ENCODE data around the gene L1CAM. TPM values are rescaled to one million over a fixed set of nuclear protein-coding genes. Genes with fewer than 3 reads are reported as not detected.

Gene L1CAM
- total RNA-seq, 8 experiments from 2014 or later, result 0.87 to 147 (median 96.4) TPM

DNA sequence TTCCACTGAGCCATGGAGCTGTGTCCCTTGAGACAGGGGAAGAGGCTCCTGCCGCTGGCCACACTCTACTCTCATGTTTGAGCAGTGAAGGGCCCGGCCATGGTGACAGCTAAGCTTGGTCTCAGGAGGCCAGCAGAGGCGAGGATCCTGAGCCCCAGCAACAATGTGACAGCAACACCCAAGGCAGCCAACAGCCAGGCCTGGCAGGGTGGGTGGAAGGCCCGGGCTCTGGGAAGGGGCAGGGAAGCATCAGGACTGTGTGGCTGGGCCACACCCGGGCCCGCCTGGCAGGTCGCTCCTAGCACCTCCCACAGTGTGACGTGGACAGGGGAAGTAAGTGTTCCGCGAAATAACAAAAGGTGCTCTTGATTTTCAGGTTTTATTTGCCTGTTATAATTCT, 24.8 kb downstream of the L1CAM start:
- Histone ChIP-seq H3K27ac (no peak overlapping the region), H3K4me1 (replicated peaks in 1 of 2) (no peaks in the 10 kb centered on the region), H3K4me3 (no peak overlapping the region)
- 45 to 100% methylated on average over 2 to 8 of the region's 10 CpGs; no CpG with 5 or more reads in 8 of the 10 experiments for WGBS, 10 experiments
- in situ Hi-C loops (cut with MboI; ENCODE audit: low pct_unique_long_range_greater_than_20kb in 2 of 9, low sequenced_read_pairs in 9 of 9, unreplicated experiment in 9 of 9), result no loop called here
- peak in 1 of 8 experiments; percentile 24 for ATAC-seq (replicated peaks in 6 of 8)

DNA sequence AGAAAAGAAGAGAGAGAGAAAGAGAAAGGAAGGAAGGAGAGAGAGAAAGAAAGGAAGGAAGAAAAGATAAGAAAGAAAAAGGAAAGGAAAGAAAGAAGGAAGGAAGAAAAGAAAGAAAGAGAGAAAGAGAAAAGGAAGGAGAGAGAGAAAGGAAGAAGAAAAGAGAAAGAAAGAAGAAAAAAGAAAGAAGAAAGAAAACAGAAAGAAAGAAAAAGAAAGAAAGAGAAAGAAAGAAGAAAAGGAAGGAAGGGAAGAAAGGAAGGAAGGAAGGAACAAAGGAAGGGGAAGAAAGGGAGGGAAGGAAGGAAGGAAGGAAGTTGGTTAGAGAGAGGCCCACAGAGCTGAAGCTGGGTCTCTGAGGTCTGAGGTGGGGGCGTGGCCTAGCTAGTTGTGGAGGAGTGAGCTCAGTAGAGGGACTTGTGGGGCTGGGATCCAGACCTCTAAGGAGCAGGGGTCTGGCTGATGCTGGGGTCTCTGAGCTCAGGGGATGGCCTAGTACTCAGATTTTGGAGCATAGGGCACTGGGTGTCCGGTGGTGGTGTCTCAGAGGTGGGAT, 28.5 kb downstream of the L1CAM start:
- WGBS, 10 experiments, result 0 to 41% (median 11%) methylated on average over 1 to 2 of the region's 2 CpGs; no CpG with 5 or more reads in 5 of the 10 experiments
- Histone ChIP-seq H3K4me3 (no peak overlapping the region), H3K4me1 (replicated peaks in 1 of 2) (peaks cover 0 to 3% of the 10 kb centered on the region in 2 donors), H3K27ac (no peak overlapping the region)
- in situ Hi-C loops (cut with MboI; ENCODE audit: low pct_unique_long_range_greater_than_20kb in 2 of 9, low sequenced_read_pairs in 9 of 9, unreplicated experiment in 9 of 9), result no loop called here
- no peak for ATAC-seq (replicated peaks in 6 of 8)

DNA sequence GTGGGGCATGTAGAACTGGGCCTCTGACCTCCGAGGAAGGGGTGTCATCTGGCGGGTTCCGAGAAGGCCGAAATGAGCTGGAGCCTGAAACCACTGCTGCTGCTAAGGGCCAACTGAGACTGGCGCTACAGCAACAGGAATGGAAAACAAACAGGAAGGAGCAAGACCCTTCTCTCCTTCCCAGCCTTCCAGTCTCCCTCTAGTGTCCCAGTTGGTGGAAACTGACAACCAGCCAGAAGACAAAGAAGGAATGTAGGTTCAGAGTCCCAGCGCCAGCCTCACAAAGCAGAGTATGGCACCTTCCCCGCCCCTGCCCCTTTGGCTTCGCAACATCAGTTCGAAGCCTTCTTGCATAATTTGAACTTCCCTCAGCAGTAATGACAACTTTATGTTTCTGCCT, 31.3 kb downstream of the L1CAM start:
- Histone ChIP-seq H3K4me1 (replicated peaks in 1 of 2) (peaks cover 0 to 3% of the 10 kb centered on the region in 2 donors), H3K27ac (no peak overlapping the region), H3K4me3 (no peak overlapping the region)
- no peak for ATAC-seq (replicated peaks in 6 of 8)
- WGBS, 10 experiments, result 0 to 94% (median 66%) methylated on average over 2 to 3 of the region's 9 CpGs; no CpG with 5 or more reads in 6 of the 10 experiments
- in situ Hi-C loops (cut with MboI; ENCODE audit: low pct_unique_long_range_greater_than_20kb in 2 of 9, low sequenced_read_pairs in 9 of 9, unreplicated experiment in 9 of 9), result no loop called here

DNA sequence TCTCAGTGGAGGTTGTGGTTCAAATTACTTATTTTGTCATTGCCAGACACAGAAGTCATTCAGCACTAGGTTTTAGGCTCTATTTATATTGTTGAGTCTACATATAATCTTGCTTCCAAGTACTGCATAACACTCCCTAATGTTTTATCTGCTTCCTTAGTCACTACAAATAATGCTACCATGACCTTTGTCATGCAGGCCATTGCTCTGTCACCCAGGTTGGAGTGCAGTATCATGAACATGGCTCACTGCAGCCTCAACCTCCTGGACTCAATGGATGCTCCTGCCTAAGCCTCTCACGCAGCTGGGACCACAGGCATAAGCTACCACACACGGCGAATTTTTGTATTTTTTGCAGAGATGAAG, 32.1 kb downstream of the L1CAM start:
- no peak overlapping the region for H3K4me3 ChIP-seq
- ATAC-seq (replicated peaks in 6 of 8), result no peak
- in situ Hi-C loops (cut with MboI; ENCODE audit: low pct_unique_long_range_greater_than_20kb in 2 of 9, low sequenced_read_pairs in 9 of 9, unreplicated experiment in 9 of 9), result no loop called here
- no peak overlapping the region for H3K27ac ChIP-seq
- peaks cover 3% of the 10 kb centered on the region in 2 donors for H3K4me1 ChIP-seq (replicated peaks in 1 of 2)
- WGBS, 10 experiments, result 20 to 60% methylated on average over 2 to 3 of the region's 3 CpGs; no CpG with 5 or more reads in 8 of the 10 experiments

DNA sequence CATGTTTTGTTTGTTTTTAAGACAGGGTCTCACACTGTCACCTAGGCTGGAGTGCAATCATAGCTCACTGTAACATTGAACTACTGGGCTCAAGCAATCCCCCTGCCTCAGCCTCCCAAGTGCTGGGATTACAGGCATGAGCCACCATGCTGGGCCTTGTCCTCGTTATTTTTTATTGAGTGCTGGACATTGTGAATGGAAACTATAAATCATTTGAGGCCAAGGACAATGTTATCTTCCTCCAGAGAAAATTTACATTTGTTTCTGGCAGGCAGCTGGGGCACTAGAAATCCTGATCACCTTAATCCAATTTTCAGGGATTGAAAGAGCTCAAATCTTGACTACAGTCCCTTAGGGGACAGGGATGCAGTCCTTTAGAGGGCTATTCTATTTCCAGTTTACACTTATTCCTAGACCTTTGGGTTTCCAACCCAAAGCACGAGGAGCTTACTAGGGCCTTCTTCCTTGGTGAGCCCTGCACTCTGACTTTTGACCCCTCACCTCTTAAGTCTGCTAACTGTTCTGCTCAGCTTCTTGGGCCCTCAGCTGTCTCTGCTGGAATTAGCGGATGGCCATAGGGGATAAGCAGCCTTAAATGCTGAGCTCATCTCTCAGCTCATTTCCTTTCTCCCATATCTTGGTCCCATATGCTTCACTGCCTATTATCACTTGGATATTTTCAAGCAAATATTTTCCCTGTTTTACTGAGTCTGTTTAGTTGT, 32.6 kb downstream of the L1CAM start:
- Histone ChIP-seq H3K4me3 (no peak overlapping the region), H3K4me1 (replicated peaks in 1 of 2) (peaks cover 3% of the 10 kb centered on the region in 2 donors), H3K27ac (no peak overlapping the region)
- in situ Hi-C loops (cut with MboI; ENCODE audit: low pct_unique_long_range_greater_than_20kb in 2 of 9, low sequenced_read_pairs in 9 of 9, unreplicated experiment in 9 of 9), result no loop called here
- 0 to 34% (median 17%) methylated on average over 1 to 3 of the region's 3 CpGs; no CpG with 5 or more reads in 7 of the 10 experiments for WGBS, 10 experiments
- ATAC-seq (replicated peaks in 6 of 8), result no peak

DNA sequence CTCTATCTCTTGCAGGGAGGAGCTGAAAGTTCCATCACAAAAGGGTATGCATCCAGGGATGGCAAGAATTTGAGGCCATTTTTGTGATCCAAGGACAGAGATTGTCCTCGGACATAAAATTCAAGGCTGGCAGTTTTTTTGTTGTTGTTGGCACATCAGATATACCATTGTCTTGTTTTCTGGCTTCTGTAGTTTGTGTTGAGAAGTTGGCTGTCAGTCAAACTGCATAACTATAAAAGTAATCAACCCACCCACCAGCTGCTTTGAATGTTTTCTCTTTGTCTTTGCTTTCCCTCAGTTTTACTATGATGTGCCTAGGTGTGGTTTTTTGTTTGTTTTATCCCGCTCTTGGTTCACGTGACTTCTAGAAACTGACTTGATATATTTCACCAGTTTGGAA, 34.0 kb downstream of the L1CAM start:
- 20 to 96% (median 66%) methylated on average over 1 to 2 of the region's 3 CpGs; no CpG with 5 or more reads in 5 of the 10 experiments for WGBS, 10 experiments
- Histone ChIP-seq H3K4me3 (no peak overlapping the region), H3K27ac (no peak overlapping the region), H3K4me1 (replicated peaks in 1 of 2) (peaks cover 3% of the 10 kb centered on the region in 2 donors)
- in situ Hi-C loops (cut with MboI; ENCODE audit: low pct_unique_long_range_greater_than_20kb in 2 of 9, low sequenced_read_pairs in 9 of 9, unreplicated experiment in 9 of 9), result no loop called here
- no peak for ATAC-seq (replicated peaks in 6 of 8)

DNA sequence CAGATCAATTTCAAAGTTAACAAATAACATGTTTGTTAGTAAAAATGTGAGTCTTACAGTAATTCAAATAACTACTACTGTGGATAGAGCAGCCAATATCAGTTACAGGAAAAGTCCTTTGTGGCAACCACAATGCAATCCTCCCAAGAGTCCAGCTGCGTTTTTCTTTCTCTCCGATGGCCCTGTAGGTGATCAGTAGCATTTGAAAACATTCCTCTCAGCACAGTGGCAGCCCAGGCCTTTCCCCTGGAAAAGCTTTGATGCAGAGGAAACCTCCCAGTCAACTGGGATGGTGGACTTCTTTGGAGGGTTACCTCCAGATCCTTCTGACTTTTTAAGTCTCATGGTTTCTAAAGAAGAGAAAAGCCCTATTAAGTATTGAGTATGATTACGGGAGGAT, 37.6 kb downstream of the L1CAM start:
- Histone ChIP-seq H3K4me3 (no peak overlapping the region), H3K4me1 (replicated peaks in 1 of 2) (peaks cover 0 to 8% of the 10 kb centered on the region in 2 donors), H3K27ac (no peak overlapping the region)
- in situ Hi-C loops (cut with MboI; ENCODE audit: low pct_unique_long_range_greater_than_20kb in 2 of 9, low sequenced_read_pairs in 9 of 9, unreplicated experiment in 9 of 9), result no loop called here
- WGBS, 10 experiments, result 33 to 80% (median 37%) methylated on average over 1 to 3 of the region's 3 CpGs; no CpG with 5 or more reads in 6 of the 10 experiments
- no peak for ATAC-seq (replicated peaks in 6 of 8)

DNA sequence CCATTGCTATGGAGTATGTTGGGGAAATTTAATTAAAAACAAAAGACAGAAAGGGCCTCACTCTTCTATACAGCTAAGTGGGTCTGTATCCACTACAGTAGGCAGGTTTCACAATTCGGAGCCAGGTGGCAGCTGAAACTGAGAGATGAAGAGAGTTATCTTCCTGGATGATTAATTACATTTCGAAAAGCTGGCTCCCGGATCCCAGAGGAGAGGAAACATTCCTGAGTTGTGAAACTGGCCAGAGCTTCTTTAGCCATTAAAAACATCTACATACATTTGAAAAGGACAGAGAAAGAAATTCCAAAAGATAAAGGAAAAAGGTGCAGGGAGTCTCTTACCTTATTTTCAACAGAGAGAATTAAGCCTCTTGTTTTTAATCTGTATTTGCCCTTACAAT, 40.1 kb downstream of the L1CAM start:
- WGBS, 10 experiments, result 0 to 20% (median 0%) methylated on average over 1 to 2 of the region's 3 CpGs; no CpG with 5 or more reads in 5 of the 10 experiments
- Histone ChIP-seq H3K4me3 (no peak overlapping the region), H3K4me1 (replicated peaks in 1 of 2) (peaks cover 0 to 8% of the 10 kb centered on the region in 2 donors), H3K27ac (no peak overlapping the region)
- no peak for ATAC-seq (replicated peaks in 6 of 8)
- in situ Hi-C loops (cut with MboI; ENCODE audit: low pct_unique_long_range_greater_than_20kb in 2 of 9, low sequenced_read_pairs in 9 of 9, unreplicated experiment in 9 of 9), result no loop called here

DNA sequence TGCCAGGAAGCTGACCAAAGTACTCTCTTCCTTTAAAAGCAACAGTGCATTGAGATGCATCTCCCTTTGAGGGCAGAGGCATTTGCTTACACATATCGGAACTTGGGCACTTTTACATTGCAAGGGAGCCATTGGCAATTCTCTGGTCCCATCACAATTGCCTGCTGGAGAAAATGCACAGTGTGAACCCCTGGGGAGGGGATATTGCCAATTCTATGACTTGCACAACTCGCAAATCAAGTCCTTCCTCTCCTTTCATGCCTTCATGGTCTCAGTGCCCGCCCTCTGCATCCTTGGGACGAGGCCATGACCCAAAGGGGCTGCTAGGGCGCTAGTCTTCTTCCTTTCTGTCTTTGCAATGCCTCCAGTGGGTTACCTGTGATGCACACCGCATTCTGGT, 40.8 kb downstream of the L1CAM start:
- WGBS, 10 experiments, result 10 to 100% (median 21%) methylated on average over 1 to 2 of the region's 6 CpGs; no CpG with 5 or more reads in 7 of the 10 experiments
- H3K27ac ChIP-seq, result no peak overlapping the region
- ATAC-seq (replicated peaks in 6 of 8), result no peak
- in situ Hi-C loops (cut with MboI; ENCODE audit: low pct_unique_long_range_greater_than_20kb in 2 of 9, low sequenced_read_pairs in 9 of 9, unreplicated experiment in 9 of 9), result no loop called here
- no peak overlapping the region for H3K4me3 ChIP-seq
- peaks cover 0 to 8% of the 10 kb centered on the region in 2 donors for H3K4me1 ChIP-seq (replicated peaks in 1 of 2)

DNA sequence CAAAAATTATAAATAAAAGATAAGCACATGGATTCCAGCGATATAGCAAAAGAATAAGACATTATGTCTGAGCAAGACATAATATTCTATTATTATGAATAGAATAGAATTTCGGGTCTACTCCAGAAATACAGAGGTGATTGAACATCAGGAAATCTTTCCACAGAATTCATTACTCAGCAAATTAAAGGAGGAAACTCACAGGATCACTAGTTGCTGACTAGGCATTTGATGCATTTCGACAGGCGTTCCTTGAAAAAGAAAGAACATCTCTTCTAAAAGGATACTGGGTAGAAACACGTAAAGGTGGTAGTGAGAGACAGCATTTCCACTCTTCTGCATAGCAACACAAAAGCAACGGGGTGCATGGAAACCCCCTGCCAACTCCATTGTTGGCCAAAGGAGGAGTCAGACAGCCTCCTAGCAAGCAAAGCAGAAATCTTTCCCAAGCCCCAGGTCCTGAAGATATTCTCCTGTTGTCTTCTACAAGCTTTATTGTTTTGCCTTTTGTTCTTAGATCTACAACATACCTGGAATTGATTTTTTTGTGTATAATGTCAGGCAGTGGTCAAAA, 41.4 kb downstream of the L1CAM start:
- 0 to 40% (median 13%) methylated on average over 1 to 6 of the region's 6 CpGs; no CpG with 5 or more reads in 4 of the 10 experiments for WGBS, 10 experiments
- H3K4me1 ChIP-seq (replicated peaks in 1 of 2), result peaks cover 0 to 8% of the 10 kb centered on the region in 2 donors
- H3K27ac ChIP-seq, result no peak overlapping the region
- in situ Hi-C loops (cut with MboI; ENCODE audit: low pct_unique_long_range_greater_than_20kb in 2 of 9, low sequenced_read_pairs in 9 of 9, unreplicated experiment in 9 of 9), result no loop called here
- no peak overlapping the region for H3K4me3 ChIP-seq
- ATAC-seq (replicated peaks in 6 of 8), result no peak

DNA sequence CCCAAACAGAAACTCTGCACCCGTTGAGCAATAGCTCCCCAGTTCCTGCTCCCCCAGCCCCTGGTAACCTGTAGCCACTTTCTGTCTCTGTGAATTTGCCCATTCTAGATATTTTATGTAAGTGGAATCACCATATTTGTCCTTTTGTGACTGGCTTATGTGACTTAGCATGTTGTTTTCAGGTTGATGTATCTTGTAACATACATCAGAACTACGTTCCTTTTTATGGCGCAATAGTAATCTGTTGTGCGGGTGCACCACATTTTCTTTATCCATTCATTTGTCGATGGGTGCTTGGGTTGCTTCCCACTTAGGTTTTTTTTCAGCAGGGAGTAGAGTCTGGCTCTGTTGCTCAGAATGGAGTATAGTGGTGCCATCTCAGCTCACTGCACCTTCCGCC, 49.1 kb downstream of the L1CAM start:
- Histone ChIP-seq H3K27ac (no peak overlapping the region), H3K4me1 (replicated peaks in 1 of 2) (peaks cover 0 to 2% of the 10 kb centered on the region in 2 donors), H3K4me3 (no peak overlapping the region)
- in situ Hi-C loops (cut with MboI; ENCODE audit: low pct_unique_long_range_greater_than_20kb in 2 of 9, low sequenced_read_pairs in 9 of 9, unreplicated experiment in 9 of 9), result no loop called here
- ATAC-seq (replicated peaks in 6 of 8), result no peak
- WGBS, 10 experiments, result 27 to 93% (median 52%) methylated on average over 2 to 3 of the region's 6 CpGs; no CpG with 5 or more reads in 6 of the 10 experiments

DNA sequence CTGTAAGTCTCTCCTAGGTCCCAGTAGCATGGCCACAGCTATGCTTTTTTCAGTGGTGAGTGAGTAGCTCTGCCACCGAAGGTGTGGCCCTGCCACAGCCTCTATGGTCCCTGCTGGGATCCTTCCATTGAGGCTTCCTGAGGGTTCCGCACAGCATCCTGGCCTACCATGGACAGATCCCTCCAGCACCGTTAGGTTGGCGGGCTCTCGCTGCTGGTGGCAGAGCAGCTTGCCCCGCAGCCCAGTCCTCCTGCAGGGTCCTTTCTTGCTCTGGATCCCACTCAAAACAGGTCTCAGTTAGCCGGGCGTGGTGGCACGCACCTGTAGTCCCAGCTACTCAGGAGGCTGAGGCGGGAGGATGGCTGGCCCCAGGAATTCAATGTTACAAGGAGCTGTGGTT, 53.2 kb downstream of the L1CAM start:
- no peak overlapping the region for H3K27ac ChIP-seq
- WGBS, 10 experiments, result 60 to 88% methylated on average over 1 to 5 of the region's 10 CpGs; no CpG with 5 or more reads in 8 of the 10 experiments
- peaks cover 12 to 15% of the 10 kb centered on the region in 2 donors for H3K4me1 ChIP-seq (replicated peaks in 1 of 2)
- no peak overlapping the region for H3K4me3 ChIP-seq
- ATAC-seq (replicated peaks in 6 of 8), result no peak
- in situ Hi-C loops (cut with MboI; ENCODE audit: low pct_unique_long_range_greater_than_20kb in 2 of 9, low sequenced_read_pairs in 9 of 9, unreplicated experiment in 9 of 9), result no loop called here

DNA sequence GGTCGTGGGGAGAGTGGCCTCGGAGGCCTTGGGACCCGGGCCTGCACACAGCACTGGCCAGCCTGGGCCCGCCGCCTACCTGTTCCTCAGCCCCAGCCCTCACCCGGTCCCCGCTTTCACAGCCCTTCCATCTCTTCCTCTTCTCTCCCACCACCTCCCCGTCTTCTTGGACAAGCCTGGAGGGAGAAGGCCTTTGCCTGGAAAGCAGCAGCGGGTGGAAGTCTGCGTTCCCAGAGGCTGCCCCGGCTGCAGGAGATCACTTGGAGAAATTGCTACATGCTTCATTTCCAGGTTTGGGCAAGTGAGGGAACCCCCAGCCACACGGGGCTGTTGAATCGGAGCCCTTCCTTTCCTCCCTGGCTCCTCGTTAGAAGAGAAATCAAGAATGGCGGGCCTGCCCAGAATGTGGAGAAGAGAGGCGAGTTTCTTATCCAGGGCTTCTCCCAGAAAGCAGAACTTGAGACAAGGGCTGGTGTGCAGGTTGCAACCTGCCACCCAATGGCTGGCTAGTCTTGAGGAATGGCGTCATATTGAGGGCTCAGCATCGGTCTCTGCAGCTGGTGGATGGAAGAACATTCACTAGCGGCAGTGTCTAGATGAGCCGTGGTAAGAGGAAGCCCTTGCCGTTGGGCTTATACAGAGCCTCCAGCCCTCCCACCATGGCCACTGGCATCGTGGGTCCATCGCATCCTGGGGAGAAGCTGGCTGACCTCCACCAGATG, 54.4 kb downstream of the L1CAM start:
- Histone ChIP-seq H3K4me3 (peak overlapping the region; percentile 54 to 86 (median 67)), H3K4me1 (replicated peaks in 1 of 2) (peaks cover 14 to 15% of the 10 kb centered on the region in 2 donors), H3K27ac (peak overlapping the region; percentile 87 to 95)
- in situ Hi-C loops (cut with MboI; ENCODE audit: low pct_unique_long_range_greater_than_20kb in 2 of 9, low sequenced_read_pairs in 9 of 9, unreplicated experiment in 9 of 9), result no loop called here
- 30 to 80% (median 33%) methylated on average over 1 to 8 of the region's 23 CpGs; no CpG with 5 or more reads in 7 of the 10 experiments for WGBS, 10 experiments
- ATAC-seq (replicated peaks in 6 of 8), result peak in 5 of 8 experiments; percentile 9 to 25 (median 21)
